GM18951 (cell line): Measurements from ENCODE around the gene ADAMTS8.

Experiments
- POLR2A ChIP-seq: IDR thresholded peaks from 4 replicates; pipeline ENCODE4 v1.6.1; 2011; ENCODE audit warnings: mild to moderate bottlenecking; ENCODE audit not compliant: insufficient read length, insufficient read depth; ENCODE audit errors: extremely low read depth
- in situ Hi-C: fragments of 300-500 bp; cut with MboI; formaldehyde crosslinking; loops from one replicate; pipeline ENCODE4 v1.12.0; 2022; ENCODE audit warnings: low sequenced_read_pairs, mixed read lengths, inconsistent platforms; ENCODE audit not compliant: unreplicated experiment

Gene ADAMTS8

GRCh38 chr11:130439160-130439519, 10.7 kb upstream of the ADAMTS8 start:
- in situ Hi-C loops, result loop anchor here (5.0 kb wide), 1 partner anchor 428 kb away; no protein-coding TSS in a partner anchor

GRCh38 chr11:130438401-130439159, 10.2 kb upstream of the ADAMTS8 start:
- in situ Hi-C loops, result loop anchor here (5.0 kb wide), 1 partner anchor 429 kb away; no protein-coding TSS in a partner anchor

More at GRCh38 chr11:130439160-130439519, 10.7 kb upstream of the ADAMTS8 start:
- TF ChIP-seq POLR2A, result no peak

- no peak for TF ChIP-seq POLR2A
- in situ Hi-C loops, result loop anchor here (5.0 kb wide), 1 partner anchor 429 kb away; no protein-coding TSS in a partner anchor
Observed at GRCh38 chr11:130437848-130438247, 9.4 kb upstream of the ADAMTS8 start.

- no peak for TF ChIP-seq POLR2A
- in situ Hi-C loops, result loop anchor here (5.0 kb wide), 1 partner anchor 431 kb away; no protein-coding TSS in a partner anchor
Observed at GRCh38 chr11:130436171-130436570, 7.8 kb upstream of the ADAMTS8 start.

GRCh38 chr11:130435671-130436070, 7.3 kb upstream of the ADAMTS8 start:
- in situ Hi-C loops, result loop anchor here (5.0 kb wide), 1 partner anchor 432 kb away; no protein-coding TSS in a partner anchor
- no peak for TF ChIP-seq POLR2A

GRCh38 chr11:130434521-130435223, 6.3 kb upstream of the ADAMTS8 start:
- in situ Hi-C loops, result loop anchor here (5.0 kb wide), 1 partner anchor 433 kb away; no protein-coding TSS in a partner anchor
- TF ChIP-seq POLR2A, result no peak

GRCh38 chr11:130433357-130433756, 4.9 kb upstream of the ADAMTS8 start:
- in situ Hi-C loops, result no loop called here

GRCh38 chr11:130431801-130432200, 3.4 kb upstream of the ADAMTS8 start:
- TF ChIP-seq POLR2A, result no peak

More at GRCh38 chr11:130433357-130433756, 4.9 kb upstream of the ADAMTS8 start:
- TF ChIP-seq POLR2A, result no peak

GRCh38 chr11:130431331-130431773, 2.9 kb upstream of the ADAMTS8 start:
- TF ChIP-seq POLR2A, result no peak
- in situ Hi-C loops, result no loop called here

More at GRCh38 chr11:130431801-130432200, 3.4 kb upstream of the ADAMTS8 start:
- in situ Hi-C loops, result no loop called here

GRCh38 chr11:130429983-130430382, 1.6 kb upstream of the ADAMTS8 start:
- no peak for TF ChIP-seq POLR2A
- in situ Hi-C loops, result no loop called here

- in situ Hi-C loops, result no loop called here
- TF ChIP-seq POLR2A, result no peak
Observed at GRCh38 chr11:130429120-130429681, 792 bp upstream of the ADAMTS8 start.

- in situ Hi-C loops, result no loop called here
- TF ChIP-seq POLR2A, result no peak
Observed at GRCh38 chr11:130427581-130428315, 661 bp downstream of the ADAMTS8 start.

- no peak for TF ChIP-seq POLR2A
- in situ Hi-C loops, result no loop called here
Observed at GRCh38 chr11:130426837-130427341, 1.5 kb downstream of the ADAMTS8 start.
